CD4-positive, alpha-beta T cell treated with Interleukin-4 for 4 hours (primary cell): ENCODE measurements around the gene LHX5.
A peak's percentile ranks its signal among the peaks of the same experiment; 100 is the strongest.

Experiments used
- DNase-seq: peaks from one replicate; pipeline ENCODE4 v3.0.0-alpha.2; 2020

Gene LHX5

DNA sequence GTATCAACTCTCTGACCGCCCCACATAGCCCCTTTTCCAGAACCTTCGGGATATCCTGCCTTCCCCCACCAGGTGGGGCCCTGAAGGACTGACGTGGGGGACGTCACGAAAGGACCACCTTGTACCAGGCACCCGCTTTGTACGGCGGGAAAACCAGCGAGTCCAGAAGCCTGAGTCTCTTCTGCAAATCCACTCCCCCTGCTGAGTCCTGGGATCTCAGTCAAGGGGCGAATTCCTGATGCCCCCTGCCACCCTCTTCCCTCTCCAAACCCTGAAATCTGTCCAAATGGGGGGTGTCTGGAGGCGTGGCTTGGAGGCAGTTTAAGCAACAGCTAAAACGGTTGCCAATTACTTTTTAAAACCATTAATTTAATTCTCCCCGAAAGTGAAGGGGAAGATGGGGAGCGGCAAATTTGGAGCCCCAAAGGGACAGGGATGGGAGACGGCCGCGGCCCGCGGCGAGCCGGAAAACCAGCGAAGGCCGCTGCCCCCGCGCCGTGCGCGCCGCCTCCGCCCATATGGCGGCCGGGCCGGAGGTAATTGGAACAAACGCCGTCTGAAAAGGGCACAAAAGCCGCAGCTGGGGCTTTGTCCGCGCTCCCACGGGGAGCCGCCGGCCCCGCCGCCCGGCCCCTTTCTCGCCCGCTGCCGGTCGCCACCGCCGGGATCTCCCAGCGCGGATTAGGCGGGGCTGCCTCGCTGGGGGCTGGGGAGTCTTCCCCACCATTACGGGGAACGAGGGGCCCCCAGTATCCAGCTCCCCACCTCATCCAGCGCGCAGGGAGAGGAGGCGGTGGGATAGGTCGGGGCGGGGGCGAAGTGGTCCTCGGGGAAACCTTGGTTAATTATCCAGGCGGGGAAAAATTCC, 6.6 kb downstream of the LHX5 start:
- no peak for DNase-seq

DNA sequence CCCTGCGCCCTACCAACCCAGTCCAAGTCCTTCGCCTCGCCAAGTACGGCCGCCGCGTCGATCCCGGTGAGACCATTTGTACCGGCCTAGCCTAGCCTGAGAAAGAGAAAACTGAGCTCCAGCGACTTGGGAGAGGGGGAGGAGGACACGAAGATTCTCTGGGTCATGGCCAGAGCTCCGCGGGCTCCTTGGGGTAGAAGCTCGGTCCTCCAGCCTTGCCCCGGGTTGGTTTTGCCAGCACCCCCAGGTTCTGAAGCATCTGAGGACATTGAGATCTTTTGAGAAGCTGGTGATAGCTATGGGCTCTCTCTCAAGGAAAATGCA, 7.3 kb downstream of the LHX5 start:
- no peak for DNase-seq

DNA sequence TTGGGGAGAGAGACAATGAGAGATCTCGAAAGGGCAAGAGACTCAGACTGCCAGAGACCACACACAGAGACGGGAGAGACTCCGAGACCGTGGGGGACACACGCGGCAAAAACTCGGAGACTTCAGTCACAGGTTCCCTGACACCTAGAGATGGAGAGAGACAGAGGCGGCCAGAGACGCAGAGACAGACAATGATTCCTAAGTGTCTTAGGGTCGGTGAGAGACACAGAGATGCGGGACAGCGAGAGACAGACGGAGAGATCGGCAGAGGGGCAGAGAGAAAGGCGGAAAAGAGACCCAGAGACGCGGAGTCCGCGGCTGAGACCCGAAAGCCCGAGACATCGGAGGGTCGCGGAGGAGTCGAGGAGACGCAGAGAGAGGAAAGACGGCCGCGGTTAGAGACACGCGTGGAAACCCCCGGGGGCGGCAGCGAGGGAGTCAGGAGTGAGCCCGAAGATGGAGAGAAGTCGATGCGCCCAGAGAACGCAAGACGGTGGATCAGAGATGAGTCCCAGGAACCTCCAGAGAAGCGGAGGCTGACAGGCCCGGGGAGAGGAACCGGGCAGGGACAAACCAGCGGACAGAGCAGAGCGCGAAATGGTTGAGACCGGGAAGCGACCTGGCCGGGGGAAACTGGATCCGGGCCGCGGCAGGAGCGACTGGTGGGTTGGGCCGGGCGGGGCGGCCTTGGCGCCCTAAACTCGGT, 7.8 kb downstream of the LHX5 start:
- no peak for DNase-seq

DNA sequence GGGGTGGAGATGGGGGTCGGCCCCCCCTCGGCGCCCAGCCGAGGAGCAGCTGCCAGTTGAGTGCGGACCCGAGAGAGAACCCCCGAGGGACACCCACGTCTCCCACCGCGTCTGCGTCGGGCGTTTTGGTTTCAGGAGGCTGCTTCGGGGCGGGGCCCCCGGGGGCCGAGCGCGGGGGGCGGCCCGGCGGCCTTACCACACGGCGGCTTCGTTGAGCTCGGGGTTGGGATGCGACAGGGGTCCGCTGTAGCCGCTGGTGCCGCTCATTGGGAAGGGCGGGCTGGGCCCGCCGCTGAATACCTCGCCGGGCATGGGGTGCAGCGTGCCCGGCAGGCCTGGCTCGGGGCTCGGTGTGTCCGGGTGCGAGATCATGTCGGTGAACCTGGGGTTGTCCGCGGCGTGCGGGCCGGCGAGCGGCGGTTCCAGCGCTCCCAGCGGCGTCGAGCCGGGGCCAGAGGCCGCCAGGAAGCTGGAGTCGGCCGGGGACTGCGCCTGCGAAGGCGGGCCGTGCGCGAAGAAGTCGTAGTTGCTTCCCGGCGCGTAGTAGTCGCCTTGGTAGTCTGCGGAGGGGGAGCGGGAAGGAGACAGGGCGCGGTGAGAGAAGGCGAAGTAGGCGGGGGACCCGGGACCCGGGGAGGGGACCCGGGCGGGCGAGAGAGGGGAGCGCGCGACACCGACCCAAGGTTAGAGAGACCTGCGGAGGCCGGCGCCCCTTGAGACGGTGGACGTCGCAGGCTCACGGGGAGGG, 8.5 kb downstream of the LHX5 start:
- no peak for DNase-seq

DNA sequence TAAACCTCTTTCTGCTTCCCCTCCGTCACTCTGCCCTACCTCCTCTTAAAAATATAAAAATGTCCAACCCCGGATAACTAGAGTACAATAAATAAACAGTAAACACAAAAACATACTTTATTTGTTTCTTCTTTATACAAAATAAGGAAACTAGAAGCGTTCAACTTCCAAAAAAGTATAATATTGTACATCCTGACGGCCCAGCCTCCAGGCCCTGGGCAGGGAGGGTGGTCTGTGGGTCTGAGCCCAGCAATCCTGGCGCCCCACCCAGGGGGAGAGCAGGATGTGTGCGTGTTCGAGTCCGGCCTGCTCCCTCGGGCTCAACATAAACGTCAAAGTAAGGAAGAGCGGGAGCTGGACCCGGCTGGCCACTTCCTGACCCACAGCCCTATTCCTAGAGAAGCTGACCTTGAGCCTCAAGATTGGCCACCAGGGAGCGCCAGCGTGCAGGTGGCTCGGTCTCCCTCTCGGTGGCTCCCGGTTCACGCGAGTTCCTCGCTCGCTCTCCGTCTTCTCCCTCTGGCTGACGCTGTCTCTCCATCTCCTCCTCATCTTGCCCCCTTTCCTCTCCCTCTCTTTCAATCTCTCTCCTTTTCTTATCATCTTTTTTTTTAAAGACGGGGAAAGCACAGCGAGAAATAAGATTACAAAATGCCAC, 9.4 kb downstream of the LHX5 start:
- peak; percentile 48 for DNase-seq

DNA sequence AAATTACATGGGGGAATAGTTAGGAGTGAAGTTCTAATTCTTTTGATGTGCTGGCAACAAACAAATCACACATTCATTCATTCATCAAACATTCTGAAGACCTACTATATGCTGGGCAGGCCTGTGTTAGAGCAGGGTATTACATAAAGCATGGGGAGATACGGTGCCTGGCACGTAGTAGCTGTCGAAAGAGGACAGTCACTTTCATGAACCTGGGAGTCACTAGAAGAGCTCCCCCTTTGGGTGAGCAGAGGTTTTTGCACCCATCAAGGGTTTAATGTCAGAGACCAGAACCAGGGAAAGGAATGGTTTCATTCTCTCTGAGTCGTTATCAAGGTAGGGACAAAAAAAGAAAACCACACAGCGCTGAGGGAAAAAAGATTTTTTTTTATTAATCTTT, 10.0 kb downstream of the LHX5 start:
- DNase-seq: peak; percentile 6

DNA sequence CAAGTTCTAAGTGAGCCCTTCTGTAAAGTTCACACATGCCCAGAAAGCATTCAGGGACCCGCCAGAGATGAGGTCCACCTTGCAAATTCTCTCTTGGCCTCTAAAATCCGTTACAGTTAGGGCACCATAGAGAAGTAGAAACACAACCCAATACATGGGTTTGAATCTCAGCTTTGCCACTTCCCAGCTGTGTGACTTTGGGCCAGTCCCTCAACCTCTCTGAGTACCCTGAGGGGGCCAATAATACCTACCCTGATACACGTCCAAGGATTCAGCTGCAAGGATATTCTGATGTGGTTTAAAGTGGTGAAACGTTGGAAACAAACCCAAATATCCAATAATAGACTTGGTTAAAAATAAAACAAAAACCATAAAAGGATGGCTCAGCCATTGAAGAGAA, 11.7 kb downstream of the LHX5 start:
- no peak for DNase-seq

DNA sequence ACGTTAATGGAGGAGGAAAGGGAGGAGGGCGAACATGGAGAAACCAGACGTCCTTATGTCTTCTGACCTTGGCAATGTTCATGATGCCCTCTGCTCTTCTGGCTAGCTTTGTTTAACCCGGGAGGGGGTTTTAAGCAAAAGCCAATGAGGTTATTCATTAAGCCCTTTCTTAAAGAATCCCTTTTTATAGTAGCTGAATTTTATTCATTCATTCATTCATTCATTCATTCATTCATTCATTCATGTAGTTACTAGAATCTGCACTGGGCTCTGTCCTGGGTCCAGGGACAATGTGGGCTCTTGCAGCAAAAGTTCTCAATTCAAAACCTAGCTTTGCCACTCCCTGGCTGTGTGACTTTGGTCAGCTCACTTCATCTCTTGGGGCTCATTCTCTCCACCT, 14.0 kb downstream of the LHX5 start:
- DNase-seq: no peak

DNA sequence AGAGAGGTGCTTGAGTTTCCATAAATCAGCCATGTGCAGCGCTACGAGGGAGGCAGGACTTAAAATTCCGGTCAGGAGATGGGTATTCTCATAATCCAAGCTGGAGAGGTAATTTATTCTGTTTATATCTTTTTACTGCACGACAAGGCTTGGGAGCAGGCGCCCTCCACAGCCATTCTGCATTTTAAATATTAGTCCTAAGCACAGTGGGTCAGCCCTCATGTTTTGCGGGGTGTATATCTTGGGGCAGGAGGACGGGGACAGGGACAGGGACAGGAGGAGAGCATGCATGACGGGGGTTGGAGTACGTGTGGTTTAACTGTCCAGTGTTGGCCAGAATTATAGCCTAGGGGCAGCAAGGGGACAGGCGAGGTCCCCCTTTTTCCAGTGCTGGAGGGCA, 14.5 kb downstream of the LHX5 start:
- no peak for DNase-seq

DNA sequence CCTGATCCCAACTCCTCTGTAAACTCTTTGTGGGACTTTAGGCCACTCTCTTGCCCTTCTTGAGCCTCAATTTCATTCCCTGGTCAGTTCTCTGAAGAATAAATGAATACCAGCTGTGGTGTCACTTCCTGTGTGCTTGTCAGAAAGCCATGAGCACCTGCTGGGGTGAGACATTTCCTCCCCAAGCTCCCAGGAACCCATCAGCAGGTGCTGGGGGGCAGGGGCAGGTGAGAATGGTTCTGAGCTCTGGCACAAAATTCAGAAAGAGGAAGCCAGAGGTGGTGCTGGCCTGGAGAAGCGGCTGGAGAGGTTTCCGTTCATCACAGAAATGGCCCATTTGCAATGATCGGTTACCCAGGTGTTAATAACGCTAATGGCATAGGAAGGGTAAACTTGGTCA, 14.9 kb downstream of the LHX5 start:
- DNase-seq: no peak

DNA sequence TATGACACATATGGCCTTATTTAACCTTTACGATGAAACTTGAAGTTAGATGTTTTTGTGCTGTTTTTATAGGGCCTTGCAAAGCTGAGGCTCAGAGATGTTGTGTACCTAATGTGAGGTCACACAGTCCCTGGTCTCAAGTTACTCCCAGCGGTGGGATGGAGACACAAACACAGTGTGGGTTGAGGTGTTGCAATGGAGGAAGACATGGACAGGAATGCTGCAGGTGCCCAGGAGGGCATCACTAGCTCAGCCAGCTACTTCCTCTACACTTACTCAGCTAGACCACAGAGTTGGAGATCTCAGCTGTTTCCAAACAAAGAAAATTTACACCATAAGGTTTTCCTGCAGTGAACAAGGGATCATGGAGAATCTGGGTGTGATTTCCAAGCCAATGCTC, 15.5 kb downstream of the LHX5 start:
- no peak for DNase-seq

DNA sequence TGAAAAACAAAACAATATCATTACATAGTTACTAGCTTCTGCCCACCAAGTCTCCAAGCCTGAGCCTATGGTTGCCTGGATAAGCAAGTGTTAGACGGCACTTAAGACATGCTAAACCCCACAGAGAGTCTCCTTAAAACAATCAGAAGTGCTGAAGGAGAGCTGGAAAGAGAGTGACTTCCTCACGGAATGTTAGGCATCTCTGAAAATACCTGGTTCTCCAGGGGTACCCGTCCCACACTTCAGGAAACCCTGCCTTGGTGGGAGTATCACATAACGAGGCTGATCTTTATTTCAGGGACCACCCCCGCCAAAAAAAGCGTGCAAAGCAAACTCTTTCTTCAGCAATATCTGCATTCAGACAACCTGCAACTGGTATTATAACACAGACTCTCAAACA, 18.3 kb downstream of the LHX5 start:
- DNase-seq: no peak

DNA sequence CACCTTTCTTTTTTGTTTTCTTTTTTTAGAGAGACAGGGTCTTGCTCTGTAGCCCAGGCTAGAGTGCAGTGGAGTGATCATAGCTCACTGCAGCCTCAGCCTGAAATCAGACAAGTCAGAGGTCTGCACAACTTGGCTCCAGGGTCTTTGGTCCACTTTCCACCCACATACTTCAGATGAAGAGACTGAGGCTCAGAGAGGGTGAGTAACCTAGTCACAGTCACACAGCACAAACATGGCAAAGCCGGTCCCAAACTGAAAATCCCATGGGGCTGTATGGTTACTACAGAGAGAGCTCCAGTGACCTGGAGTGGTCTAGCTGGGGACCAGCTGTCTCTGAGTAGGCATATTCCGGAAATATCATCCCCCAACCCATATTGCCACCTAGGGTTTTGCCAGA, 19.2 kb downstream of the LHX5 start:
- no peak for DNase-seq

DNA sequence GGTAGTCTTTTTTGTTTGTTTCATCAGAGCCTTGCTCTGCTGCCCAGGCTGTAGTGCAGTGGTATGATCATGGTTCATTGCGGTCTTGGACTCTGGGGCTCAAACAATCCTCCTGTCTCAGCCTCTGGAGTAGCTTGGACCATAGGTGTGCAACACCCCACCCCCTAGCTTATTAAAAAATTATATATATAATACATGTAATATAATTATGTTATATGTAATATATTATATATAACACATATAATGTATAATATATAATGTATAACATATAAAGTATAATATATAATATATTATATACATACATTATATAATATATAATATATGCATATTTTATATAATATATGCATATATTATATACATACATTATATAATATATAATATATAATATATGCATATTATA, 21.8 kb downstream of the LHX5 start:
- no peak for DNase-seq

DNA sequence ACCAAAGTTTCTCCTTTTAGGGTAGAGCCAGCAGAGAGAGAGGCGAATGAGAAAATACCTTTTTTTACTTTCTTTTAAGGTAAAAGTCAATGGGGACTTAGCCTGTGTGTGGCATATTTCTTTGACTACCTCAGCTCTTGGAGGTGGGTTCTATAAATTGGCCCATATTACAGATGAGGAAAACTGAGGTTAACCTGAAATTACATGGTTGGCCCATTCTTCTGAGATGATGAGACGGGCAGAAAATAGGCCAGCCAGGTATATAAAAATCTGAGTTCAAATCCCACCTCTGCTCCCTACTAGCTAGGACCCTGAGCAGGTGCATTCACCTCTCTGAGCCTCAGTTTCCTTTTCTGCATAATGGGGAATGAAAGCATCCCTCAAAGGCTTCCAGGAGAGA, 22.4 kb downstream of the LHX5 start:
- no peak for DNase-seq

DNA sequence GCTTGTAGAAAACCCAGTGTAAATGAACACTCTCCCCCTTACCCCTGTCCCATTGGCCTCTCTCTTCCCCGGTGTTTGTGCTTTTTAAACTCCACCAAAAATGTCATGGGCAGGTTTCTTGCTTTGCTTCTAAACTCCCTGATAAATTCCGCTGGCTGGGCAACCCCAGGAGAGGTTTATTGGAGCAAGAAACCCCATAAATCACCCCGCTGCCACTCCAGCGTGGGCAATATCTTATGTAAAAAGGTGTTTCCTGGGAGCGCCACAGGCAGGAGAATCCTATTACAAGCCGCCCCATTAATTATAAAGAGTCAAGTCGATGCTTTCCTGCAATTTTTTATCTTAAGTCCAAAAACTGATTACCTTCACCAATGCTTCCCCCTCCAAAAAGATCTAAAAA, 22.8 kb downstream of the LHX5 start:
- no peak for DNase-seq

DNA sequence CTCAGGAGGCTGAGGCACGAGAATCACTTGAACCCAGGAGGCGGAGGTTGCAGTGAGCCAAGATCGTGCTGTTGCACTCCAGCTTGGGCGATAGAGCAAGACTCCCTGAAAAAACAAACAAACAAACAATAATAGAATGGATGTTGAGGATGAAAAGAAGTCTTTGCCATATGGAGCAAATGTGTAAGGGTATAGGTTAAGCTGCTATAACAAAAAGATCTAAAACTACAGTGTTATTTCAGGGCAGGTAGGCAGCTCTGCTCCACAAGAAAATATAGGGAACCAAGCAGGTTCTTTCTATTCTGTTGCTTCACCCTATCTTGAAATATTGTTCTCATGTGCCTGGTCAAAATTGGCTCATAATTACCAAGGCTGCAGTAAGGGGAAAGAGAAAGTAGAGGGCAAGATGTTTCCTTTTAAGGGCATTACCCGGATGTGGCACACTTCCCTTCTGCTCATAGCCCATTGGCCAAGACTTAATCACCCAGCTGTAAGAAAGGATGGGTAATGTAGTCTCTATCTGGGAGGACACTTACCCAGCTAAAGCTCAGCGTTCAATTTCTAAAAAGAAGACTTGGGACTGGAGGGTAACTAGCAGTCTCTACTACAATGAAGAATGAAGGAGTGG, 26.0 kb downstream of the LHX5 start:
- no peak for DNase-seq

DNA sequence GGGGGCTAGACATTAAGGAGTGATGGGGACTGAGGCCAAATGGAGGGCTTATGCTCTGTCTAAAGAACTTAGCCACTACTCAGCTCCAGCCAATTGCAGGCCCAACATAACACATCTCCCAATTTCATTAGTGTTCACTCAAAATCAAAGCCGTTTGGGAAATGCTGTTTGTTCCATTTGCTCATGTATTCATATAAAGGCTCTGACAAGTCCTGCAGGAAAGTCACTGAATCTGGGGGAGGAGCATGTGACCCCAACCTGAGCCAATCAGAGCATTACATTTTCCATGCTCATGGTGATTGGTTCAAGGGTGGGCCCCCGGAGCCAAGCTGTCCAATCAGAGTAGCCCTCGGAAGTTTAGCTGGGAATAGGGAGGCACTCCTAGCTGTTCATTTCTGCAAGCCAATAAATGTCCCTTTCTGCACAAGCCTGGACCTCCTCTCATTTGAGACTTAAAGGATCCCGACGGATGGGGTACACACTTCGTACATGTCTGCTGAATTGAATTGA, 28.6 kb downstream of the LHX5 start:
- no peak for DNase-seq

DNA sequence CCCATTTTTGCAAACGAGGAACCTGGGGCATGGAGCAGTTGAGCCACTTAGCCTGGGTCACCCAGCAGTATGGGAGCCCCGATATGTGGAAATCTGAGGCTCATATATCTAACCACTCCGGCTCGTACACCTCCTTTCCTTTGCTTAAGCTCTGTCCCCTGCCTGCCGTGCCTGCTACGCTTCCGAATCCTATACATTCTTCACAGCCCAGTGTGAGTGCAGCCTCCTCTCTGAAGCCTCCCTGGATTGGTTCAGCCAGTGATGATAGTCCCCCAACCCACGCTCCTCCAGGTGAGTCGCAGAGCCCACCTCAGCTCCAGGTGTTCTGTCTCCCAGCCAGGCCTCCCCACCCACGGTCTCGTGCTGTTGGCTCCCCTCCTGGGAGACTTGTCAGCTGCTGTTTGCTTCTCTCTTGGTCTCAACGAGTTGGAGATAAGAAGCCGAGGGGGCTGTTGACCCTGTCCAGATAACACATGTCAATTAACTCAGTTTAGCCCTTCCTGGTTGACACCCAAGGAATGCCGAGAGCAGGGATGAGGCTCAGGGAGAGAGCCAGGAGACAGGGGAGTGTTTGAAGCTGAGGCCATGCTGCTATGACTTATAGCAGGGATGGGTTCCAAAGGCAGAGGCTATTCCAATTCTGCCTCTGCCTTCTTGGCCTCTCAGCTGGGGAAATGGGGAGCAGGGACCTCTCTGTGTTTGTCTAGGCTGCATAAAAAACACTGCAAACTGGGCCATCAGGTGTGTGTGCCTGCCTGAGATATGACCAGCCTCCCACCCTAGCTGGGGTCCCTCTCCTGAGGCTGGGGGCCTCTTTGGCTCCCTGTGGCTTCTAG, 30.5 kb downstream of the LHX5 start:
- DNase-seq: no peak

DNA sequence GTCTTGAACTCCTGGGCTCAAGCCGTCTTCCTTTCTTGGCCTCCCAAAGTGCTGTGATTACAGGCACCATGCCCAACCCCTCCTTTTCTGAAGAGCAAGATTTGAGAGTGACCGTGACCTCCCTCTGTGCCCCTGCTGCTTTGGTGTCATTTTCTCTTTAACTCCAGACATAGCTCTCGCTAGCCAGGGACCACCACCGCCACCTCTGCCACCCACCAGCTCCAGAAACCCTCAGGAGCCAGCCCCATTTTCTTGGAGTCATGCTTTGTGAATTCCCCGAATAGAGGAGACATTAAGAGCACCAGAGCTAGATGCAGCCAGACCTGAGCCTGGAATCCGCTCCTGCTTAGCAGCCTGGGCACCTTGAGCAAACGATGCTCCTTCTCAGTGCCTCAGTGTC, 31.3 kb downstream of the LHX5 start:
- DNase-seq: no peak

DNA sequence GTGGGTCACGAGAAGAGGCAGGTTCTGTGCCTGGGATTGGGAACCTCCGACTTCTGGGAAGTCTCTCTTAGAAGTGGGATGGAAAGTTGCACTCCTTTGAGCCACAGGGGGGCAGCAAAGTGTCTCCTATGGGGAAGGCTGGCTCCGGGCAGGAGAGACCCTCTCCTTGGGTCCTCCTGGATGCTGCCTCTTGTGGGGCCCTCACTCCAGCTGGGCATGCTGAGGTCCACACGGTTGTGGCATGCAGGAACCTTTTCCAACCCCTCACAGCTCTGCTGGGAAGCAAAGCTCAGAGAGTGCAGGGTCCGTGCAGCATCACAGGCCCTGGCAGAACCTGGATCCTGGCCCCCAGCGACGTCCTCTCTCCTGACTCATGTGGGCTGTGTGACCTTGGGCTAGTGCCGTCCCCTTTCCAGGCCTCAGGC, 32.1 kb downstream of the LHX5 start:
- DNase-seq: no peak

DNA sequence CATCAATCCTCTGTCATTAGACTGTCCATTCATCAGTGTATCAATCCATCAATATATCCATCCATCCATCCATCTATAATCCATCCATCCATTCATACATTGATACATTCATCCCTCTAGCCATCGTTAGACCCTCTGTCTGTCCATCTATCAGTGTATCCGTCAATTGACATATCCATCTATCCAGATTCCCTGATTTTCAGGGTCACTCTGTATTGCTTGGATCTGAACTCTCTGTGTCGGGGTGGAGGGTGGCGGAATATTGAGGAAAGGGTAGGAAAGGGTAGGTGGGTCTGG, 32.4 kb downstream of the LHX5 start:
- DNase-seq: no peak
